ENCODE data around the gene RAPGEF1.

GRCh38 chr9:131606896-131607567 lies 132.8 kb downstream of the RAPGEF1 start:
- TF ChIP-seq CTCF (conservative IDR thresholded peaks at IDR 0.05; ENCODE audit: low read length) (no peak), EZH2phosphoT487 (IDR thresholded peaks at IDR 0.05; ENCODE audit: borderline replicate concordance, low read depth, low read length) (no peak)
